Measurements from ENCODE around the gene DSTYK.

Gene DSTYK

DNA sequence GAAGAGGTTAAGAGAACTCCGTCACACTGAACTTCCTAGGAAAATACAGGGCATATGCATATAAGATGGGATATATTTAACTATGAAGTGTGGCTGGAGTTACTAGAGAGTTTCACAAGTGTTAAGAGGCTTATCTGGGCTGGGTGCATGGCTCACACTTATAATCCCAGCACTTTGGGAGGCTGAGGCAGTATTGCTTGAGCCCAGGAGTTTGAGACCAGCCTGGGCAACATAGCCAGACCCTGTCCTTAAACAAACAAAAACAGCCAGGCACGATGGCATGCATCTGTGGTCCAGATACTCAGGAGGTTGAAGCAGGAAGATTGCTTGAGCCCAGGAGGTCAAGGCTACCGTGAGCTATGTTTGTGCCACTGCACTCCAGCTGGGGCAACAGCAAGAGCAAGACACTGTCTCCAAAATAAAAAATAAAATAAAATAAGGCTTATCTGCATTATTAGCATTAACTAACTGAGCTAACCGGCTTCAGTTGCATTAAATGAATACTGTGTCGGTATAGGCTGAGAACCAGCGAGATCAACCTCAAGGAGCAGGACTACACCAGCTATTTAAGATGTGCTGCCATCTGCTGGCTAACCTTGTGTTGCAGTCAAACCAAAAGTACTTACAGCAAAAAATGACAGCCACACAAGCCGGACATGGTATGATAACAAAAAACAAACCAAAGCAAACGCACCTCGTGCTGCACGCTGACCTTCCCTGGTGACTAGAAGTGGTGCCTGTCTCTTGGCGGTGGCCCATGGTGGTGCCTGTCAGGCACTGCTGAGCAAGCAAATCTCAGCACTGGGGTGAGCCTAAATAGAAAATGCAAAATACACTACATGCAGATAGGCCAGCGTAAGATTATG is 70.0 kb downstream of the DSTYK start:
- Histone ChIP-seq H3K27me3 (ENCODE audit: control insufficient read depth in 5 of 5, insufficient read depth in 4 of 5, low read length in 5 of 5) (no peaks in the 10 kb centered on the region), H3K4me3 (ENCODE audit: low read depth in 1 of 5, low read length in 5 of 5) (peak overlapping the region in 4 of 5 donors; percentile 29 to 59 (median 48)), H3K9me3 (ENCODE audit: control insufficient read depth in 5 of 5, low read length in 5 of 5) (no peaks in the 10 kb centered on the region), H3K9ac (ENCODE audit: low read length in 5 of 5) (peak overlapping the region in 1 of 5 donors; percentile 26), H3K36me3 (ENCODE audit: control insufficient read depth in 5 of 5, insufficient read depth in 5 of 5, low read length in 5 of 5) (peaks cover 0 to 4% (median 0%) of the 10 kb centered on the region in 5 donors), H3K27ac (ENCODE audit: low read depth, low read length) (no peak overlapping the region), H3K4me1 (ENCODE audit: control insufficient read depth in 5 of 5, insufficient read depth in 5 of 5, low read length in 5 of 5) (peaks cover 0 to 33% (median 25%) of the 10 kb centered on the region in 5 donors)

DNA sequence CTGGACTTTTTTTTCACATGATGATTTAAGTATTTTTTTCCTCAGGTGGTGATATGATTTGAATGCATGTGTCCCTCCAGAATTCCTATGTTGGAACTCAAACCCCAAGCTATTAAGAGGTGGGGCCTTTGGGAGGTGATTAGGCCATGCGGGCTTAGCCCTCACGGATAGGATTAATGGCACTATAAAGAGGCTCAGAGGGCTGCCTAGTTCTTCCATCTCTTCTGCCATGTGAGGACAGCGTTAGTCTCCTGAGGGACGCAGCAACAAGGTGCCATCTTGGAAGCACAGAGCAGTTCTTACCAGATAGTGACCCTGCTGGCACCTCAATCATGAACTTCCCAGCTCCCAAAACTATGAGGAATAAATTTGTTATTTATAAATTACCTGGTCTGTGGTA is 71.4 kb downstream of the DSTYK start:
- no peak overlapping the region for H3K9ac ChIP-seq (ENCODE audit: low read length in 5 of 5)
- no peak overlapping the region for H3K27ac ChIP-seq (ENCODE audit: low read depth, low read length)
- no peaks in the 10 kb centered on the region for H3K9me3 ChIP-seq (ENCODE audit: control insufficient read depth in 5 of 5, low read length in 5 of 5)
- no peaks in the 10 kb centered on the region for H3K36me3 ChIP-seq (ENCODE audit: control insufficient read depth in 5 of 5, insufficient read depth in 5 of 5, low read length in 5 of 5)
- peaks cover 0 to 30% (median 24%) of the 10 kb centered on the region in 5 donors for H3K4me1 ChIP-seq (ENCODE audit: control insufficient read depth in 5 of 5, insufficient read depth in 5 of 5, low read length in 5 of 5)
- H3K4me3 ChIP-seq (ENCODE audit: low read depth in 1 of 5, low read length in 5 of 5): no peak overlapping the region
- no peaks in the 10 kb centered on the region for H3K27me3 ChIP-seq (ENCODE audit: control insufficient read depth in 5 of 5, insufficient read depth in 4 of 5, low read length in 5 of 5)

DNA sequence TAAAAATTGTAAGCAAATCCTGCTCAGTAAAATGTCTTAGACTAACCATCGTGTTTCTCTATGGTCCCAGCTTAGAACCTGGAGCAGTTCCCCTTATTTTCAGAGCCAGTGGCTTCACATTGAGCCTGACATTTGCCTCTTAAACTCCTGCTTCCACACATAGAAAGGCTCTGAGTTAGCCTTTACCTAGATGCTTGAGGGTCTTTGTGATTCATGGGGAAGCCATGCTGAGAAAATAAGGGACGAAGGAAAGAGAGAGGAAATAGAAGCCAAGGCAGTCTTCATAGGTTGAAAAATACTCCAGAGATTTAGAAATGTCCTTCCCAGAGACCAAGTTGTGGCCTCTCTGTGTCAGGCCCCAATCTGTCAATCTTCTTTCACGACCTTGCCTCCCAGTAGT is 73.6 kb downstream of the DSTYK start:
- Histone ChIP-seq H3K4me3 (ENCODE audit: low read depth in 1 of 5, low read length in 5 of 5) (no peak overlapping the region), H3K36me3 (ENCODE audit: control insufficient read depth in 5 of 5, insufficient read depth in 5 of 5, low read length in 5 of 5) (no peaks in the 10 kb centered on the region), H3K27me3 (ENCODE audit: control insufficient read depth in 5 of 5, insufficient read depth in 4 of 5, low read length in 5 of 5) (no peaks in the 10 kb centered on the region), H3K9ac (ENCODE audit: low read length in 5 of 5) (peak overlapping the region in 1 of 5 donors; percentile 21), H3K27ac (ENCODE audit: low read depth, low read length) (no peak overlapping the region), H3K9me3 (ENCODE audit: control insufficient read depth in 5 of 5, low read length in 5 of 5) (no peaks in the 10 kb centered on the region), H3K4me1 (ENCODE audit: control insufficient read depth in 5 of 5, insufficient read depth in 5 of 5, low read length in 5 of 5) (peaks cover 0 to 13% (median 9%) of the 10 kb centered on the region in 5 donors)

DNA sequence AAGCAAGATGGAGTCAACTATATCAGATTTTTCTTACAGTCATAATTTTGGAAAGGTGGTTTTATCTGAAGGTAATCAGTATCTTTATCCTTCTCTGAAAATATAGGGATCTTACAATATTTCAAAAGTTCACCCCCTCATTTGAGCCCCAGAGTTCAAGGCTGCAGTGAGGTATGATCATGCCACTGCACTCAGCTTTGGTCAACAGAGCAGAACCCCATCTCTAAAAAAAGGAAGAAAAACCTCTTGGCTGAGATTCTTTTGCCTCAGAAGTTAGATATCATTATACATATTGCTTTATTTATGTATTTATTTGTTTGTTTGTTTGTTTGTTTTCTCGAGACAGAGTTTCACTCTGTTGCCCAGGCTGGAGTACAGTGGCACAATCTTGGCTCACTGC is 78.2 kb downstream of the DSTYK start:
- Histone ChIP-seq H3K27me3 (ENCODE audit: control insufficient read depth in 5 of 5, insufficient read depth in 4 of 5, low read length in 5 of 5) (no peaks in the 10 kb centered on the region), H3K9me3 (ENCODE audit: control insufficient read depth in 5 of 5, low read length in 5 of 5) (no peaks in the 10 kb centered on the region), H3K4me1 (ENCODE audit: control insufficient read depth in 5 of 5, insufficient read depth in 5 of 5, low read length in 5 of 5) (peaks cover 0 to 2% (median 0%) of the 10 kb centered on the region in 5 donors), H3K36me3 (ENCODE audit: control insufficient read depth in 5 of 5, insufficient read depth in 5 of 5, low read length in 5 of 5) (no peaks in the 10 kb centered on the region), H3K27ac (ENCODE audit: low read depth, low read length) (no peak overlapping the region), H3K4me3 (ENCODE audit: low read depth in 1 of 5, low read length in 5 of 5) (no peak overlapping the region), H3K9ac (ENCODE audit: low read length in 5 of 5) (no peak overlapping the region)

DNA sequence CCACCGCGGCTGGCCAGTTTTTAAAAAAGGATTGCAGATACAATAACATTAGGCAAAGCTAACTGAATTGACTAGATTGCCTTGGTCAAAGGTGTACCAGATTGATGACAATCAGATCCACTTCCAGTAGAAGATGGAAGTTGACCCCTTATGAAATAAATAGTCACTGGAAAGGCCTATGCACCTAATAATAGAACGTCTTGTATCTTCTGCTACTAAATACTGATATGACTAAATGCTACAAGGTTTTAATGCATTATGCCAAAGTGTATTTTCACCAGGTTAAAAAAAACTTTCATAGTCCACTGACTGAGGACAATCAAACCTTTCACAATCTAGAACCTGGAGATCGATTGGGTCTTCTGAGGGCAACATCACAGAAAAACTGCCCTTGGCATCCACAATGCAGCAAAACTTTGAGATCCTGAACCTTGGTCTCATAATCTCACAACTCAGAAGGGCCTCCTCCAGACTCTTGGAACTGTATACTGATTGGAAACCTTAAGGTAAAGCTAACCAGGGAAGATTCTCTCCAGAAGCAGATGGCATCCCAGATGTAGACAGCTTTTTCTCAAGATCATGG is 82.0 kb downstream of the DSTYK start:
- Histone ChIP-seq H3K27me3 (ENCODE audit: control insufficient read depth in 5 of 5, insufficient read depth in 4 of 5, low read length in 5 of 5) (no peaks in the 10 kb centered on the region), H3K9me3 (ENCODE audit: control insufficient read depth in 5 of 5, low read length in 5 of 5) (no peaks in the 10 kb centered on the region), H3K4me1 (ENCODE audit: control insufficient read depth in 5 of 5, insufficient read depth in 5 of 5, low read length in 5 of 5) (no peaks in the 10 kb centered on the region), H3K9ac (ENCODE audit: low read length in 5 of 5) (no peak overlapping the region), H3K36me3 (ENCODE audit: control insufficient read depth in 5 of 5, insufficient read depth in 5 of 5, low read length in 5 of 5) (no peaks in the 10 kb centered on the region), H3K27ac (ENCODE audit: low read depth, low read length) (no peak overlapping the region), H3K4me3 (ENCODE audit: low read depth in 1 of 5, low read length in 5 of 5) (no peak overlapping the region)

DNA sequence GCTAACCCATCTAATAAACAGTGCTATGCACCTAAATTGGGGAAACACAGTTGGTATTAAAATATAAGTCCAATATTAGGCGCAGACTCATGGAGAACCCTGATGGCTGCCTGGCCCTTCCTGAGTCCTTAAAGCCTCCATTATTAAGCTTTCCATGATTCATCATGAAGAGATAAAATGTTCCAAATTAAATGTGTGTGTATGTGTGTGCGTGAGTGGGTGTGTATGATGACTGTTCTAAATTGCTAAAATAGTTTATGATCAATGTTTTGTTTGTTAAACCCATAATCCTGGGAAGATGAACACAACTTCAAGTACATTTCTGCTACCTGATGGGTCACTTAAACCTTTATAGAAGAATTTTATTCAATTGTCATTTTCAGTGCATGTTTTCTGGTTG is 83.5 kb downstream of the DSTYK start:
- H3K9me3 ChIP-seq (ENCODE audit: control insufficient read depth in 5 of 5, low read length in 5 of 5): no peaks in the 10 kb centered on the region
- no peaks in the 10 kb centered on the region for H3K27me3 ChIP-seq (ENCODE audit: control insufficient read depth in 5 of 5, insufficient read depth in 4 of 5, low read length in 5 of 5)
- H3K27ac ChIP-seq (ENCODE audit: low read depth, low read length): no peak overlapping the region
- no peak overlapping the region for H3K4me3 ChIP-seq (ENCODE audit: low read depth in 1 of 5, low read length in 5 of 5)
- H3K36me3 ChIP-seq (ENCODE audit: control insufficient read depth in 5 of 5, insufficient read depth in 5 of 5, low read length in 5 of 5): no peaks in the 10 kb centered on the region
- no peak overlapping the region for H3K9ac ChIP-seq (ENCODE audit: low read length in 5 of 5)
- peaks cover 0 to 1% (median under 1%) of the 10 kb centered on the region in 5 donors for H3K4me1 ChIP-seq (ENCODE audit: control insufficient read depth in 5 of 5, insufficient read depth in 5 of 5, low read length in 5 of 5)

DNA sequence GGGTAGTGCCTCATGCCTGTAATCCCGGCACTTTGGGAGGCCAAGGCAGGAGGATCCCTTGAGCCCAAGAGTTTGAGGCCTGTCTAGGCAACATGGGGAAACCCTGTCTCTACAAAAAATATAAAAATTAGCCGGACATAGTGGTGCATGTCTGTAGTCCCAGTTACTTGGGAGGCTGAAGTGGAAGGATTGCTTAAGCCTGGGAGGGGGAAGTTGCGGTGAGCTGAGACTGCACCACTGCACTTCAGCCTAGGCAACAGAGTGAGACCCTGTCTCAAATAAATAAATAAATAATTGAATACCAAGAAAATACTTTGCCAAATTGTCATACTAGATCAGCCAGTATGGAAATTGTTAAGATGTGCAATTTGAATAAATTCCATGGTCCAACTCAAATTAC is 83.9 kb downstream of the DSTYK start:
- Histone ChIP-seq H3K9ac (ENCODE audit: low read length in 5 of 5) (no peak overlapping the region), H3K9me3 (ENCODE audit: control insufficient read depth in 5 of 5, low read length in 5 of 5) (no peaks in the 10 kb centered on the region), H3K36me3 (ENCODE audit: control insufficient read depth in 5 of 5, insufficient read depth in 5 of 5, low read length in 5 of 5) (no peaks in the 10 kb centered on the region), H3K27me3 (ENCODE audit: control insufficient read depth in 5 of 5, insufficient read depth in 4 of 5, low read length in 5 of 5) (no peaks in the 10 kb centered on the region), H3K27ac (ENCODE audit: low read depth, low read length) (no peak overlapping the region), H3K4me3 (ENCODE audit: low read depth in 1 of 5, low read length in 5 of 5) (no peak overlapping the region), H3K4me1 (ENCODE audit: control insufficient read depth in 5 of 5, insufficient read depth in 5 of 5, low read length in 5 of 5) (peaks cover 0 to 5% (median 5%) of the 10 kb centered on the region in 5 donors)

DNA sequence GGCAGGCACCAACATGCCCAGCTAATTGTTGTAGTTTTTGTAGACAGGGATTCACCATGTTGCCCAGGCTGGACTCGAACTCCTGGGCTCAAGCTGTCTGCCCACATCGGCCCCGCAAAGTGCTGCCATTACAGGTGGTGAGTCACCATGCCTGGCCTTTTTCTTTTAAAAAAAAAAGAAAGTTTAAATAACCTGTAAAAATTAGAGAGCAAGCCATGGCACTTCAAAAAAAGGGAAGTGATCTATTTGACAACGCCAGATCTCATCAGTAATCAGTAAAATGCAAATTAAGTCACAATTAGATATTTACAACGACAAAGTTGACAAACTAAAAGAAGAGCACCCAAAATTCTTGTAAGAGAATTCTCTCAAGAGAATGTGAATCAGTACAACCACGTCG is 86.8 kb downstream of the DSTYK start:
- H3K9me3 ChIP-seq (ENCODE audit: control insufficient read depth in 5 of 5, low read length in 5 of 5): no peaks in the 10 kb centered on the region
- H3K4me1 ChIP-seq (ENCODE audit: control insufficient read depth in 5 of 5, insufficient read depth in 5 of 5, low read length in 5 of 5): peaks cover 10 to 29% (median 25%) of the 10 kb centered on the region in 5 donors
- no peak overlapping the region for H3K4me3 ChIP-seq (ENCODE audit: low read depth in 1 of 5, low read length in 5 of 5)
- no peak overlapping the region for H3K9ac ChIP-seq (ENCODE audit: low read length in 5 of 5)
- H3K36me3 ChIP-seq (ENCODE audit: control insufficient read depth in 5 of 5, insufficient read depth in 5 of 5, low read length in 5 of 5): no peaks in the 10 kb centered on the region
- H3K27ac ChIP-seq (ENCODE audit: low read depth, low read length): no peak overlapping the region
- H3K27me3 ChIP-seq (ENCODE audit: control insufficient read depth in 5 of 5, insufficient read depth in 4 of 5, low read length in 5 of 5): no peaks in the 10 kb centered on the region

DNA sequence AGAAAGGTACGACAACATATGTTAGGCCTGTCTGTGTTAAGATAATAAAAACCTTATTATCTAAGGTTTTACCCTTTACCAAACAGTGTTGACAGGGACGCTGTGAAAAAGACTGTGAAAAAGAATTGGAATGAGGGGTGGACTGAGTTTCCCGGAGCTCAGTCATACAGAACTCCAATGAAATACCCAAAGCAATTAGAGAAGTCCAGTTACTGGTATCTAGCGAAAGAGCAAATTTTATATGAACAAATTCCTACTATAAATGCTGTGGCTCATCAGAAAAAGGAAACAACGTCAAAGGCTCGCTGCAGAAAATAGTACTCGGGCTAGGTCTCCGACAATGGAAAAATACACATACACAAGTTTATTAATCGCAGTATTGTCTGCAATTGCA is 89.0 kb downstream of the DSTYK start:
- Histone ChIP-seq H3K9ac (ENCODE audit: low read length in 5 of 5) (peak overlapping the region; percentile 79 to 100 (median 99)), H3K36me3 (ENCODE audit: control insufficient read depth in 5 of 5, insufficient read depth in 5 of 5, low read length in 5 of 5) (peaks cover 0 to 12% (median 0%) of the 10 kb centered on the region in 5 donors), H3K9me3 (ENCODE audit: control insufficient read depth in 5 of 5, low read length in 5 of 5) (no peaks in the 10 kb centered on the region), H3K4me1 (ENCODE audit: control insufficient read depth in 5 of 5, insufficient read depth in 5 of 5, low read length in 5 of 5) (peaks cover 10 to 33% (median 29%) of the 10 kb centered on the region in 5 donors), H3K4me3 (ENCODE audit: low read depth in 1 of 5, low read length in 5 of 5) (peak overlapping the region; percentile 86 to 100 (median 99)), H3K27me3 (ENCODE audit: control insufficient read depth in 5 of 5, insufficient read depth in 4 of 5, low read length in 5 of 5) (no peaks in the 10 kb centered on the region), H3K27ac (ENCODE audit: low read depth, low read length) (peak overlapping the region; percentile 98)
